Measurements from ENCODE around the gene ENPP6.

- no peak for TF ChIP-seq CTCF (IDR thresholded peaks at IDR 0.05; ENCODE audit: low read length)
- no peak for TF ChIP-seq EZH2 (IDR thresholded peaks at IDR 0.05; ENCODE audit: borderline replicate concordance, low read length)
These were observed 165.1 kb downstream of the ENPP6 start for GRCh38 chr4:184052616-184053015.
